Thyroid gland (tissue), 4 donors: ENCODE measurements around the gene MECR.

Experiments
- POLR2A ChIP-seq, 2 donors: fragments of 450-650 bp; IDR thresholded peaks; one replicate each; pipeline ENCODE4 v1.6.1; 2017; ENCODE audit warnings: antibody characterized with exemption in 2 of 2, mild to moderate bottlenecking in 2 of 2, moderate library complexity in 1 of 2
- TF ChIP-seq, protein P1 (sequence below), 6 experiments: fragments of 200-600 bp in 3 of 6; fragments of 450-650 bp in 3 of 6; sonication (generic) in 3 of 6; IDR thresholded peaks; one replicate each; pipeline ENCODE4 v1.5.1; 2016 to 2019; ENCODE audit warnings: antibody characterized with exemption in 6 of 6, mild to moderate bottlenecking in 2 of 6, inconsistent platforms in 1 of 6, moderate library complexity in 1 of 6

DNA sequence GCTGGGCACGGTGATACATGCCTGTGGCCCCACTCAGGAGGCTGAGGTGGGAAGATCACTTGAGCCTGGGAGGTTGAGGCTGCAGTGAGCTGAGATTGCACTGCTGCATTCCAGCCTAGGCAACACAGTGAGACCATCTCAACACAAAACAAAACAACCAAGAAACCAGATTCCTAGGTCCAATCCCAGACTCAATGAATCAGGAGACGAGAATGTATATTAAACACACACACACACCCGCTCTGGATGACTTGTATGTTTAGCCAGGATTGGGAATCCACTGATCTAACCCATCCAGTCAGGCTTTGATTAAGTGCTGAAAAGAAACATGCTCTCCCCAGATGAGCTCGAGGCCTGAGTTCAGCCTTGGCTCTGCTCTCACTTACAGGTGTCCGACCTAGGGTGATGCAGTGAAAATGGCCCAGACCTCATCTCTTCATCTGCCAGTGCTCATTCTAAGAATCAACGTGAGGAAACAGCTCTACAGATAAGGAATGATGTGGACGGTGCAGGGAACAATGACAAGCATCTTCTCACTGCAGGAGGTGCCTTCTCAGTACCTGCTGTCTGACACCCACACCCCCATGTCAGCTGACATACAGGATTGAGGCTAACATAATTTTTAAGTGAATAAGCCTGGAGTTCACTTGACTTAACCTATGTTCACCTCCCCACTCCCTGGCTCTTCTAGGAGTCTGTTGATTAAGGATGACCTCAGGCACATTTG lies 33.7 kb downstream of the MECR start:
- TF ChIP-seq, protein P1, sequence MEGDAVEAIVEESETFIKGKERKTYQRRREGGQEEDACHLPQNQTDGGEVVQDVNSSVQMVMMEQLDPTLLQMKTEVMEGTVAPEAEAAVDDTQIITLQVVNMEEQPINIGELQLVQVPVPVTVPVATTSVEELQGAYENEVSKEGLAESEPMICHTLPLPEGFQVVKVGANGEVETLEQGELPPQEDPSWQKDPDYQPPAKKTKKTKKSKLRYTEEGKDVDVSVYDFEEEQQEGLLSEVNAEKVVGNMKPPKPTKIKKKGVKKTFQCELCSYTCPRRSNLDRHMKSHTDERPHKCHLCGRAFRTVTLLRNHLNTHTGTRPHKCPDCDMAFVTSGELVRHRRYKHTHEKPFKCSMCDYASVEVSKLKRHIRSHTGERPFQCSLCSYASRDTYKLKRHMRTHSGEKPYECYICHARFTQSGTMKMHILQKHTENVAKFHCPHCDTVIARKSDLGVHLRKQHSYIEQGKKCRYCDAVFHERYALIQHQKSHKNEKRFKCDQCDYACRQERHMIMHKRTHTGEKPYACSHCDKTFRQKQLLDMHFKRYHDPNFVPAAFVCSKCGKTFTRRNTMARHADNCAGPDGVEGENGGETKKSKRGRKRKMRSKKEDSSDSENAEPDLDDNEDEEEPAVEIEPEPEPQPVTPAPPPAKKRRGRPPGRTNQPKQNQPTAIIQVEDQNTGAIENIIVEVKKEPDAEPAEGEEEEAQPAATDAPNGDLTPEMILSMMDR (IDR thresholded peaks at IDR 0.05) = no peak
- TF ChIP-seq POLR2A (IDR thresholded peaks at IDR 0.05) = no peak
